ENCODE data around the gene TMEM63B. TPM values are rescaled to one million over a fixed set of nuclear protein-coding genes. Genes with fewer than 3 reads are reported as not detected.
"Not testable (repeated sequence)": the region's sequence is repeated elsewhere in the genome, so short reads cannot be mapped to it uniquely, and the experiment has no call there.

Gene TMEM63B
- total RNA-seq, 1 donor from 2014 or later, result 45.5 TPM

GRCh38 chr6:44086931-44087574 lies 40.3 kb upstream of the TMEM63B start:
- DNase-seq (ENCODE audit: extremely low spot score, unreplicated experiment), result no peak
- TF ChIP-seq CTCF (conservative IDR thresholded peaks at IDR 0.05), result no peak
- peaks cover 4% of the 10 kb centered on the region for H3K36me3 Mint-ChIP-seq
- no peak overlapping the region for H3K27ac Mint-ChIP-seq
- H3K9me3 Mint-ChIP-seq, result no peaks in the 10 kb centered on the region
- no peak overlapping the region for H3K4me3 Mint-ChIP-seq
- peaks cover 14% of the 10 kb centered on the region for H3K4me1 Mint-ChIP-seq (ENCODE audit: unreplicated experiment)
- no peaks in the 10 kb centered on the region for H3K27me3 Mint-ChIP-seq

GRCh38 chr6:44087623-44088022 lies 39.7 kb upstream of the TMEM63B start:
- DNase-seq (ENCODE audit: extremely low spot score, unreplicated experiment), result no peak
- Mint-ChIP-seq H3K27me3 (no peaks in the 10 kb centered on the region), H3K36me3 (peaks cover 4% of the 10 kb centered on the region), H3K4me3 (no peak overlapping the region), H3K4me1 (ENCODE audit: unreplicated experiment) (peaks cover 14% of the 10 kb centered on the region), H3K9me3 (no peaks in the 10 kb centered on the region), H3K27ac (no peak overlapping the region)
- no peak for TF ChIP-seq CTCF (conservative IDR thresholded peaks at IDR 0.05)

- H3K36me3 Mint-ChIP-seq, result peaks cover 4% of the 10 kb centered on the region
- H3K27me3 Mint-ChIP-seq, result no peaks in the 10 kb centered on the region
- H3K9me3 Mint-ChIP-seq, result no peaks in the 10 kb centered on the region
- peaks cover 14% of the 10 kb centered on the region for H3K4me1 Mint-ChIP-seq (ENCODE audit: unreplicated experiment)
- TF ChIP-seq CTCF (conservative IDR thresholded peaks at IDR 0.05), result no peak
- DNase-seq (ENCODE audit: extremely low spot score, unreplicated experiment), result no peak
- no peak overlapping the region for H3K27ac Mint-ChIP-seq
- no peak overlapping the region for H3K4me3 Mint-ChIP-seq
These were observed 38.3 kb upstream of the TMEM63B start for GRCh38 chr6:44088827-44089590.

GRCh38 chr6:44090465-44090864 lies 36.9 kb upstream of the TMEM63B start:
- Mint-ChIP-seq H3K4me1 (ENCODE audit: unreplicated experiment) (peaks cover 8% of the 10 kb centered on the region), H3K27me3 (no peaks in the 10 kb centered on the region), H3K4me3 (no peak overlapping the region), H3K27ac (no peak overlapping the region), H3K9me3 (no peaks in the 10 kb centered on the region), H3K36me3 (peaks cover 4% of the 10 kb centered on the region)
- DNase-seq (ENCODE audit: extremely low spot score, unreplicated experiment), result no peak
- TF ChIP-seq CTCF (conservative IDR thresholded peaks at IDR 0.05), result no peak

- DNase-seq (ENCODE audit: extremely low spot score, unreplicated experiment); H3K27ac Mint-ChIP-seq; H3K27me3 Mint-ChIP-seq; H3K9me3 Mint-ChIP-seq; H3K4me1 Mint-ChIP-seq (ENCODE audit: unreplicated experiment); H3K36me3 Mint-ChIP-seq; H3K4me3 Mint-ChIP-seq: not testable (repeated sequence)
These were observed 36.0 kb upstream of the TMEM63B start for GRCh38 chr6:44091356-44091755.

Measured in type B pancreatic cell (in vitro differentiated cells).